ENCODE data around the gene TMEM184B. TPM values are rescaled to one million over a fixed set of nuclear protein-coding genes. Genes with fewer than 3 reads are reported as not detected.

TMEM184B gene
- polyA plus RNA-seq, 2 of the 4 experiments (the other 2 are of a cell fraction) = 22.2 to 36.8 TPM

DNA sequence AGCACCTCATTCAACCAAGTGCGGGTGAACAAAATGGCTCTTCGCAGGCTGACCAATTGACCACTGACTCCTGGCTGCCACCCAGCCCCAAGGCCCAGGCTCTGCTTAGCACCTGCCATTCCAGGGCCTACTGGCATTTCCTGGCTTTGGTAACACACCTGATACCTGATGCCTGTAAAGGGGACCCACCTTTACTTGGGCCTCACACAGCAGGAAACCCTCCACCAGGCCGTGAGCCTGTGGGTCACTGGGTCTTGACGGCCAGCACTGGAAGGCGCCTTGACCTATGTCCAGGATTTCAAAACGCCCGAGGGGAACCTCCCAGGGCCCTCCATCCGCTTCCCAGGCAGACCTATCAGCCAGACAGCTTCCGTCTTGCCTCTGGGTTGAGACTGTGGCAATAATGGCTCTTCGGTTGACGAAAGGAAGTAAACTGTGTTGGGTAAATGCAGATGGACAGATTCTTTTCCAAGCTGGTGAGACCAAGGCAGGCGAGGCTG is 16.8 kb upstream of the TMEM184B start:
- peaks cover 5% of the 10 kb centered on the region; the same call in 2 of the 3 replicates for H3K4me1 ChIP-seq
- H3K27ac ChIP-seq = no peak overlapping the region
- CTCF ChIA-PET = interaction anchor here (1.3 kb wide), 1 partner anchor 8 kb away, joined by 3 read pairs; no protein-coding TSS in a partner anchor
- no peak for ATAC-seq
- no peak for DNase-seq (ENCODE audit: low read depth in 1 of 2, low spot score in 1 of 2)
- no peaks in the 10 kb centered on the region for H3K9me3 ChIP-seq
- 97% methylated on average over 7 of the region's 12 CpGs for WGBS (ENCODE audit: missing lambda C conversion rate)
- no peak for FAIRE-seq
- POLR2A ChIA-PET = no interaction called here
- H3K4me2 ChIP-seq = no peak overlapping the region
- TF ChIP-seq FOSL2 (IDR thresholded peaks at IDR 0.05) (no peak), FOSL2 (CRISPR knock-in tag; IDR thresholded peaks at IDR 0.05) (no peak), FOSB (CRISPR knock-in tag; IDR thresholded peaks at IDR 0.05) (no peak), SMC3 (IDR thresholded peaks at IDR 0.05) (no peak), HDAC2 (IDR thresholded peaks at IDR 0.05) (no peak), RARB (CRISPR knock-in tag; IDR thresholded peaks at IDR 0.05) (no peak), POLR2A (IDR thresholded peaks at IDR 0.05; ENCODE audit: low read length) (no peak), JUN (IDR thresholded peaks at IDR 0.05) (0 out of 5 replicates have a peak, but pooled peaks of 1 of the 2 experiments have one; percentile 7), ESRRA (IDR thresholded peaks at IDR 0.05; ENCODE audit: borderline replicate concordance, low read length) (no peak), ELK1 (IDR thresholded peaks at IDR 0.05; ENCODE audit: low read depth, low read length) (no peak), SREBF2 (IDR thresholded peaks at IDR 0.05) (no peak), HOXB5 (CRISPR knock-in tag; IDR thresholded peaks at IDR 0.05) (no peak), RNF2 (IDR thresholded peaks at IDR 0.05; ENCODE audit: borderline replicate concordance, low read depth) (no peak), MAZ (IDR thresholded peaks at IDR 0.05; ENCODE audit: borderline replicate concordance, low read depth, low read length) (no peak), POLR2AphosphoS2 (conservative IDR thresholded peaks at IDR 0.05; ENCODE audit: low read length) (0 out of 2 replicates have a peak, but pooled peaks have one; percentile 71)
- TF ChIP-seq, protein P1, sequence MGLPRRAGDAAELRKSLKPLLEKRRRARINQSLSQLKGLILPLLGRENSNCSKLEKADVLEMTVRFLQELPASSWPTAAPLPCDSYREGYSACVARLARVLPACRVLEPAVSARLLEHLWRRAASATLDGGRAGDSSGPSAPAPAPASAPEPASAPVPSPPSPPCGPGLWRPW (IDR thresholded peaks at IDR 0.05) = no peak
- H3K4me3 ChIP-seq = no peak overlapping the region

GRCh38 chr22:38286915-38287669 is 14.3 kb upstream of the TMEM184B start:
- 87% methylated on average over 9 of the region's 11 CpGs for WGBS (ENCODE audit: missing lambda C conversion rate)
- H3K4me3 ChIP-seq = no peak overlapping the region
- POLR2A ChIA-PET = no interaction called here
- no peak for DNase-seq (ENCODE audit: low read depth in 1 of 2, low spot score in 1 of 2)
- peaks cover 28% of the 10 kb centered on the region for H3K4me1 ChIP-seq
- H3K4me2 ChIP-seq = no peak overlapping the region
- no peak for FAIRE-seq
- ATAC-seq = no peak
- H3K9me3 ChIP-seq = no peaks in the 10 kb centered on the region
- no peak overlapping the region for H3K27ac ChIP-seq
- CTCF ChIA-PET = interaction anchor here (0.8 to 1.2 kb wide), 2 partner anchors 14 to 184 kb away, joined by 3 read pairs; partner anchors contain the start of gene TMEM184B
- no peak for TF ChIP-seq NPAS2 (CRISPR knock-in tag; IDR thresholded peaks at IDR 0.05; ENCODE audit: borderline replicate concordance)
- no peak for TF ChIP-seq ESRRA (IDR thresholded peaks at IDR 0.05; ENCODE audit: borderline replicate concordance, low read length)
- no peak for TF ChIP-seq NR3C1 (IDR thresholded peaks at IDR 0.05)
- no peak for TF ChIP-seq FOXS1 (CRISPR knock-in tag; IDR thresholded peaks at IDR 0.05)
- no peak for TF ChIP-seq JUN (IDR thresholded peaks at IDR 0.05)
- TF ChIP-seq, protein P2, sequence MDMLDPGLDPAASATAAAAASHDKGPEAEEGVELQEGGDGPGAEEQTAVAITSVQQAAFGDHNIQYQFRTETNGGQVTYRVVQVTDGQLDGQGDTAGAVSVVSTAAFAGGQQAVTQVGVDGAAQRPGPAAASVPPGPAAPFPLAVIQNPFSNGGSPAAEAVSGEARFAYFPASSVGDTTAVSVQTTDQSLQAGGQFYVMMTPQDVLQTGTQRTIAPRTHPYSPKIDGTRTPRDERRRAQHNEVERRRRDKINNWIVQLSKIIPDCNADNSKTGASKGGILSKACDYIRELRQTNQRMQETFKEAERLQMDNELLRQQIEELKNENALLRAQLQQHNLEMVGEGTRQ (IDR thresholded peaks at IDR 0.05) = no peak
- no peak for TF ChIP-seq JUNB (IDR thresholded peaks at IDR 0.05)
- no peak for TF ChIP-seq NFE2L2 (conservative IDR thresholded peaks at IDR 0.05; ENCODE audit: low read length)
- no peak for TF ChIP-seq ELK1 (IDR thresholded peaks at IDR 0.05; ENCODE audit: low read depth, low read length)
